GM21423 (cell line): Measurements from ENCODE around the gene MGAT5.

Source experiments
- ATAC-seq: cut with Tn5 transposase; IDR thresholded peaks from one replicate; pipeline ENCODE4 v1.9.1; 2021; ENCODE audit warnings: mild to moderate bottlenecking, moderate library complexity; ENCODE audit not compliant: unreplicated experiment

The MGAT5 gene

GRCh38 chr2:134491771-134492441 is 238.0 kb downstream of the MGAT5 start:
- ATAC-seq = no peak

GRCh38 chr2:134493797-134494196 is 239.9 kb downstream of the MGAT5 start:
- no peak for ATAC-seq

DNA sequence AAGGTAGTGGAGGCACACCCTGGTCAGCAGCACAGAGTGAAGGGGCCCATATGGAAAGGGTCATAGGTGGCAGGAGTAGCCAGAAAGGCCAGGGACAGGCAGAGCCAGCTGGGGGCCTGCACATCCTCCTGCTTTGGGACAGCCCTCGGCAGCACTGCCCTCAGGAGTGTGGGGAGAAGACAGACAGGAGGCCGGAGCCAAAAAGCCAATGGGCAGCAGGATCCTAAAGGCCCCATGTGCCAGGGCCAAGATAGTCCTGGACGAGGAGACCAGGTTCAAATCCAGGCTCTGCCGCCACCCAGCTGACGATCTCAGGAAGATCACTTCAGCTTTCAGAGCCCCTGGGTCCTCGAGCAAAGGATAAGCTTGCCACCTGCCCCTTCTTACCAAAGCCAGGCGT is 244.8 kb downstream of the MGAT5 start:
- no peak for ATAC-seq

DNA sequence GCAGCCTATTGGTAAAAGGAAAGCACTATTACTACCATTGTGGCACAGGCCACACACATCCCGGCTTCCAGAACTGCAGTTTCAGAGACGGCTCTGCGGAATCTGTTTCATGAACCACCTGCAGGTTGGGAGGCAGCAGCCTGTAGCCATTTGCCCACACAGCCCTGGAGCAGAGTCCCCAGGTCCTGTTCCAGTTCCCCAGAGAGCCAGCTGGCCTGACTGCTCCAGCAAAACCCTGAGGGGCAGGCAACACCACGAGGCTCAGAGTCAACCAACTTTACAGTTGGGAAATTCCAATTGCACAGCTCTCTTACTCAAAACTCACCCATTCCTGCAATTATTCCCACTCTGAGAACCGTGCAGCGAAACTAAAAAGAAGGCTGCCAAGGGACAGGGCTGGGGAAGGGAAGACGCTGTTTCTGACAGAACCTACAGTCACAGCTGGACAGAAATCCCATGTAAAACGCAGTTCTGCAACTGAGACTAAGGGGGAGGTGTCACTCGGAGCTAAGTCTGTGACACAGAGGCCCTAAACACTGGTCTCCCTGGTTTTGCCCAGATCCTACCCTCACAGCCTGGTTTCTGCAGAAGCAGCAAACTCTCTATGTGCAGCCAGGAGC is 245.5 kb downstream of the MGAT5 start:
- ATAC-seq = no peak

- no peak for ATAC-seq
Measured at GRCh38 chr2:134500211-134500935, 246.5 kb downstream of the MGAT5 start.

GRCh38 chr2:134501476-134502091 is 247.7 kb downstream of the MGAT5 start:
- no peak for ATAC-seq

DNA sequence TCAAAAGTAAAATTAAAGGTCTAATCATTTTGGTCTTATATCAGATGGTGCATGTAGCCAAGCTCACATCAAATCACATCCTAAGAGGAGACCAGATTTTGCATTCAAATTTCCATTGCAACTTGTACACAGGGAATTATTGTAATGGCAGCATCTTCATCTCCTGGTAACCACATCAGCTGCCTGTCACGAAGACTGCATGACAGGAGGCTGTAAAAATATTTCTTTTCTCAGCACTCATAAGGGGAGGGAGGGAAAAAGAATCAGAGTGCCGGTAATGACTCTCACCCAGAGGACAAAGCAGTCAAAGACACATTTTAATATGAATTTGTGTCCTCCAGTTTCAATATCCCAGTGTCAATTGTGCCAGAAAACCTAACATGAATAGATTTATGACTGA is 248.2 kb downstream of the MGAT5 start:
- no peak for ATAC-seq
